GM12892 (cell line): ENCODE data around the gene ATXN2.

ENCODE experiments used
- POLR2A ChIP-seq: IDR thresholded peaks from 2 replicates; pipeline ENCODE4 v1.6.1; 2011; ENCODE audit warnings: low read depth, low read length, control low read depth
- TAF1 ChIP-seq: IDR thresholded peaks from 2 replicates; pipeline ENCODE4 v1.6.1; 2011; ENCODE audit warnings: low read depth, mild to moderate bottlenecking, control low read depth, low read length, borderline replicate concordance

- TF ChIP-seq POLR2A (no peak), TAF1 (no peak)
These were observed 192.4 kb downstream of the ATXN2 start for GRCh38 chr12:111406474-111407376.
